Ishikawa (cell line): ENCODE data around the gene MUL1.

Experiments
- CEBPB ChIP-seq: IDR thresholded peaks from 2 replicates; pipeline ENCODE4 v1.6.1; 2012
- CREB1 ChIP-seq: IDR thresholded peaks from 2 replicates; pipeline ENCODE4 v1.6.1; 2012; ENCODE audit warnings: low read depth
- EGR1 ChIP-seq: IDR thresholded peaks from 2 replicates; pipeline ENCODE4 v1.6.1; 2012
- EP300 ChIP-seq: IDR thresholded peaks from 2 replicates; pipeline ENCODE4 v1.6.1; 2012; ENCODE audit warnings: borderline replicate concordance
- FOXM1 ChIP-seq: IDR thresholded peaks from 2 replicates; pipeline ENCODE4 v1.6.1; 2012; ENCODE audit warnings: low read depth, borderline replicate concordance
- NFIC ChIP-seq: IDR thresholded peaks from 2 replicates; pipeline ENCODE4 v1.6.1; 2012
- RAD21 ChIP-seq: IDR thresholded peaks from 2 replicates; pipeline ENCODE4 v1.6.1; 2012; ENCODE audit warnings: low read depth
- REST ChIP-seq: IDR thresholded peaks from 2 replicates; pipeline ENCODE4 v1.6.1; 2012; ENCODE audit warnings: low read depth, mild to moderate bottlenecking
- TAF1 ChIP-seq: IDR thresholded peaks from 2 replicates; pipeline ENCODE4 v1.6.1; 2012; ENCODE audit warnings: low read depth, mild to moderate bottlenecking
- TCF12 ChIP-seq: IDR thresholded peaks from 2 replicates; pipeline ENCODE4 v1.6.1; 2012; ENCODE audit warnings: low read depth
- TEAD4 ChIP-seq: IDR thresholded peaks from 2 replicates; pipeline ENCODE4 v1.6.1; 2012
- USF1 ChIP-seq: IDR thresholded peaks from 2 replicates; pipeline ENCODE4 v1.6.1; 2012
- YY1 ChIP-seq: IDR thresholded peaks from 2 replicates; pipeline ENCODE4 v1.6.1; 2012; ENCODE audit warnings: low read depth
- ZBTB7A ChIP-seq: IDR thresholded peaks from 2 replicates; pipeline ENCODE4 v1.6.1; 2012; ENCODE audit warnings: low read depth
- TF ChIP-seq, protein P1 (sequence below): IDR thresholded peaks from 2 replicates; pipeline ENCODE4 v1.6.1; 2012

Gene MUL1

GRCh38 chr1:20538227-20538626 lies 30.3 kb upstream of the MUL1 start:
- TF ChIP-seq, protein P1, sequence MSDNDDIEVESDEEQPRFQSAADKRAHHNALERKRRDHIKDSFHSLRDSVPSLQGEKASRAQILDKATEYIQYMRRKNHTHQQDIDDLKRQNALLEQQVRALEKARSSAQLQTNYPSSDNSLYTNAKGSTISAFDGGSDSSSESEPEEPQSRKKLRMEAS: no peak
- no peak for TF ChIP-seq TAF1

- TF ChIP-seq NFIC (no peak), USF1 (no peak), ZBTB7A (no peak), YY1 (no peak), CEBPB (no peak), TCF12 (no peak), TAF1 (no peak), EGR1 (no peak), REST (no peak), RAD21 (no peak), CREB1 (no peak), TEAD4 (no peak), FOXM1 (no peak), EP300 (no peak)
- TF ChIP-seq, protein P1: no peak
These were observed 26.9 kb upstream of the MUL1 start for GRCh38 chr1:20534659-20535417.

DNA sequence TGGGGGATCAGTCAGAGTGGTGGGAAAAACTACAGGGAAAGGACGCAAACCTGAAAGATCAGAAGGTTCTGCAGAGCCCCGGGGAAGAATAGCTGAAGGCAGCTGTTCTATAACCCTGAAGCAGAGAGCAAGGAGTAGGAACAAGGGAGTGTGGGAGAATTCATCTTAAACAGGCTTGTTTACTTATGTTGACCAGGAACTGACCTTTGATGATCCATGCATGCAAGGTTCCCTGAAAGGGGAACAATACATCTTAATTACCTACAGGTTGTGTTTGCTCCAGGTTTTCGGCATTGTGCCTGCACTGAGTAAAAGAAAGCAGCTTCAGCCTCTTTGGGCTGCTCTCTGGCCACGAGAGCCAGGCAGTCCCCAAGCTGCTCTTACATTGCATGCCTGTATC lies 25.7 kb upstream of the MUL1 start:
- no peak for TF ChIP-seq ZBTB7A
- no peak for TF ChIP-seq EP300
- TF ChIP-seq, protein P1: no peak
- TF ChIP-seq TEAD4: no peak
- no peak for TF ChIP-seq TAF1
- TF ChIP-seq USF1: no peak
- TF ChIP-seq CREB1: no peak
- TF ChIP-seq REST: no peak
- no peak for TF ChIP-seq TCF12
- no peak for TF ChIP-seq CEBPB
- no peak for TF ChIP-seq NFIC
- TF ChIP-seq YY1: no peak
- no peak for TF ChIP-seq EGR1
- TF ChIP-seq RAD21: no peak
- no peak for TF ChIP-seq FOXM1

DNA sequence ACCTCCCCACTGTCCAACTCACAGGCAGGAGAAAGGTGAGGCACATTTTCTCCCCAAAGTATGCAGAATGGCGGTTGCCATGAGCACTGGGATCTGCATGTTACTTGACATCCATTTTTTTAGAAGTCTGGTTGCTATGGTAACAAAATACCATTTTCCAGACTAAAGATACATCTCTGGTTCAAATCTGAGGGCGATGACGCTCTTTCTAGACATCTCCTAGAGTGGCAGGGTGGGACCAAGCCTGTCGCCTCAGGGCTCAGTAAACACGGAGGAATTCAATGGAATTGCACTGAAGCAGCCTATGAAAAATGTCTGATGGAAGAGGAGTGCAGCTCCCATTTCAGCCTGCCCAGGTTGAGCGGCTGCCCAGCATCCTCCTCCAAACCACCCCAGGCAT lies 22.9 kb upstream of the MUL1 start:
- no peak for TF ChIP-seq FOXM1
- no peak for TF ChIP-seq EGR1
- TF ChIP-seq USF1: no peak
- no peak for TF ChIP-seq YY1
- TF ChIP-seq ZBTB7A: no peak
- TF ChIP-seq, protein P1: no peak
- no peak for TF ChIP-seq CEBPB
- no peak for TF ChIP-seq TAF1
- no peak for TF ChIP-seq TCF12
- no peak for TF ChIP-seq RAD21
- TF ChIP-seq EP300: no peak

GRCh38 chr1:20530306-20530705 lies 22.4 kb upstream of the MUL1 start:
- TF ChIP-seq RAD21 (no peak), REST (no peak), CEBPB (no peak), TEAD4 (no peak), YY1 (no peak), CREB1 (no peak), TAF1 (no peak), TCF12 (no peak)
- TF ChIP-seq, protein P1: no peak
